ENCODE results near the gene C22orf15. TPM values are rescaled to one million over a fixed set of nuclear protein-coding genes. Genes with fewer than 3 reads are reported as not detected.
A peak's percentile ranks its signal among the peaks of the same experiment; 100 is the strongest.

Gene C22orf15
- total and polyA plus RNA-seq, 2 of the 8 experiments (the other 6 are each of a cell fraction or from before 2014, with no cell fraction given) = 4.2 to 4.9 TPM

DNA sequence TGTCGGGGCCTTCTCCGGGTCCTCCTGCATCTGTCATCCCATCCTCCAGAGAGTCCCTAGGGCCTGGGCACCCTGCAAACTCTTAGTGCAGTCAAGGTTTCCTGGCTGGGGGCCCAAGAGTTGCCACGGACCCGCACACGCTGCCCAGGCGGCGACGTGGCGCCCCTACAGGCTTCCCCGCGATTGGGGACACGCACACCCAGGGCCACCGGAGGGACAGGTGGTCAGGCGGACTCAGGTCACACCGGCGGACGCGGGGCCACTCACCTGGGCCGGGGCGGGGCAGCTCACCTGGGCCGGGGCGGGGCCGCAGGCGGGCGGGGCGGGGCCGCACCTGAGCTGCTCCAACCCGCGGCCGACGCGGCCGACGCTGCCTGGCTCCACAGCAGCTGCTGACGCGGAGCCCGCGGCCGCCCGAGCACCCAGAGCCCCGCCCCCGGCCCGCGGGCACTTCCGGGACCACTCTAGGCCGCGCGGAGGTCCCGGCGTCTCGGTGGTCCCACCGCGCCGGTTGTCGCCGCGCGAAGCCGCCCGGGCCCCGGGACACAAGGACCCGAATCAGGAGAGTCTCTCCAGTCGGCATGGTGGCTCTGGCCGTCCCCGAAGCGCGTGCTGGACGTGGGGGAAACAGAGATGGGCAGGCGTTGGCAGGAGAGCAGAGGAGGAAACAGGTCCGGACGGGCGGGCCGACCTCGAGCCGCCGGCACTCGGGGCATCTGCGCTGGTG, 11.9 kb upstream of the C22orf15 start, which contains the start of gene ZNF70 (continued):
- TF ChIP-seq CHD7 (IDR thresholded peaks at IDR 0.05; ENCODE audit: insufficient replicate concordance, low read length) = no peak
- TF ChIP-seq BACH1 (IDR thresholded peaks at IDR 0.05; ENCODE audit: low read length) = no peak
- no peak for TF ChIP-seq CTCF (IDR thresholded peaks at IDR 0.05; ENCODE audit: control extremely low read depth in 1 of 3, insufficient read depth in 1 of 3, low read depth in 1 of 3, low read length in 3 of 3)
- peak; percentile 33; the same call in 1 of the 2 replicates for TF ChIP-seq MAX (IDR thresholded peaks at IDR 0.05)
- TF ChIP-seq ASH2L (IDR thresholded peaks at IDR 0.05; ENCODE audit: low read length) = peak; percentile 89
- TF ChIP-seq CBX8 (IDR thresholded peaks at IDR 0.05; ENCODE audit: borderline replicate concordance, low read depth, low read length) = no peak

Measured in H1 (cell line).